Type B pancreatic cell (in vitro differentiated cells): ENCODE results near the gene TPP2. TPM values are rescaled to one million over a fixed set of nuclear protein-coding genes. Genes with fewer than 3 reads are reported as not detected.

ENCODE experiments used
- DNase-seq: peaks from one replicate; pipeline ENCODE4 v3.0.0; 2021; ENCODE audit warnings: mixed read lengths; ENCODE audit not compliant: unreplicated experiment; ENCODE audit errors: extremely low spot score
- H3K27ac Mint-ChIP-seq: 2 replicates; pipeline ENCODE4 v1.8.0; 2021; ENCODE audit warnings: mild to moderate bottlenecking, mixed read lengths
- H3K27me3 Mint-ChIP-seq: 2 replicates; pipeline ENCODE4 v1.8.0; 2021; ENCODE audit warnings: mixed read lengths
- H3K36me3 Mint-ChIP-seq: 2 replicates; pipeline ENCODE4 v1.8.0; 2021; ENCODE audit warnings: mixed read lengths
- H3K4me1 Mint-ChIP-seq: one replicate; pipeline ENCODE4 v1.8.0; 2021; ENCODE audit warnings: mixed read lengths; ENCODE audit not compliant: unreplicated experiment
- H3K4me3 Mint-ChIP-seq: 2 replicates; pipeline ENCODE4 v1.8.0; 2021; ENCODE audit warnings: mild to moderate bottlenecking, mixed read lengths
- H3K9me3 Mint-ChIP-seq: 2 replicates; pipeline ENCODE4 v1.8.0; 2021; ENCODE audit warnings: mixed read lengths
- total RNA-seq: library from RNA; stranded (reverse); gene quantifications from 2 replicates; pipeline ENCODE4 v1.2.1, GENCODE V29; 2021; ENCODE audit warnings: low replicate concordance
- TF ChIP-seq, protein P1 (sequence below): fragments of 200-600 bp; sonication (generic); conservative IDR thresholded peaks from 2 replicates; pipeline ENCODE4 v1.5.0; 2021; ENCODE audit warnings: antibody characterized with exemption, mild to moderate bottlenecking

TPP2 gene
- total RNA-seq, 1 donor from 2014 or later = 54.4 TPM

DNA sequence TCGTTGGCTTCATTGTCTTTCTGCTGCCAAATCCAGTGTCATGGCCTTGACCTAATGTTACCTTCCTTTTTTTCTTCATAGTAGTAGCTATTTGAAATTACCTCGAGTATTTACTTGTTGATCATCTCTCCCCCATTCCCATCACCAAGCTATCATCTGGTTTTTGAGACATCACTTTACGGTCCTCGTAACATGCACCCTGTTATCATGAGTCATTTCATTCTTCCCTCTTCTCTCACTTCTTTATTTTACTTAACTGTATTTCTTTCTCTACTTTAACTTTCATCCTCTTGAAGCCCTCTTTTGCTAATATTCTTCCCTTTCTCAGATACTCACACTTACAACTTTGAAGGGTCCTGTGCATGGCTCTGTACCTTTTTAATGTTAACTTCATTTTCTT, 31.8 kb downstream of the TPP2 start:
- Mint-ChIP-seq H3K27ac (no peak overlapping the region), H3K36me3 (peaks cover 27% of the 10 kb centered on the region)
- no peak for DNase-seq

DNA sequence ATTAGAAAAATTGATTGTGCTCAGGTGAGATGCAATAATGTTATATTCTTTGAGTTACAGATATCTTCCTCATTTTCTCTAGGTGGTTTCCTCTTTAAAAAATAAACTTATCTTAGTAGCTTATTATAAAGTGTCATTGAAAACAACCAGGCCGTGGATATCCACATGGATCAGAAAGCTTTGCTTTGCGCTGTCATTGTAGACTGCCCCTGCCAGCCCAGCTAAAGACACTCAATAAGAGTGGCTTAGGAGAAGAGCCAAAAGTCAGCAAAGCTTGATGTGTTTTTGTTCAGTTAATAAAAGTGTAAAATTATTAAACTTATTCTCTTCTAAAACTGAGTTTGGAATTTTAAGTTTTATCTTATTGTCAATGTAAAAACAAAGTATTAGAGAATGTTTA, 34.4 kb downstream of the TPP2 start:
- Mint-ChIP-seq H3K4me1 (no peaks in the 10 kb centered on the region), H3K4me3 (no peak overlapping the region), H3K9me3 (no peaks in the 10 kb centered on the region), H3K36me3 (peaks cover 26% of the 10 kb centered on the region), H3K27me3 (no peaks in the 10 kb centered on the region), H3K27ac (no peak overlapping the region)
- no peak for DNase-seq
- TF ChIP-seq, protein P1, sequence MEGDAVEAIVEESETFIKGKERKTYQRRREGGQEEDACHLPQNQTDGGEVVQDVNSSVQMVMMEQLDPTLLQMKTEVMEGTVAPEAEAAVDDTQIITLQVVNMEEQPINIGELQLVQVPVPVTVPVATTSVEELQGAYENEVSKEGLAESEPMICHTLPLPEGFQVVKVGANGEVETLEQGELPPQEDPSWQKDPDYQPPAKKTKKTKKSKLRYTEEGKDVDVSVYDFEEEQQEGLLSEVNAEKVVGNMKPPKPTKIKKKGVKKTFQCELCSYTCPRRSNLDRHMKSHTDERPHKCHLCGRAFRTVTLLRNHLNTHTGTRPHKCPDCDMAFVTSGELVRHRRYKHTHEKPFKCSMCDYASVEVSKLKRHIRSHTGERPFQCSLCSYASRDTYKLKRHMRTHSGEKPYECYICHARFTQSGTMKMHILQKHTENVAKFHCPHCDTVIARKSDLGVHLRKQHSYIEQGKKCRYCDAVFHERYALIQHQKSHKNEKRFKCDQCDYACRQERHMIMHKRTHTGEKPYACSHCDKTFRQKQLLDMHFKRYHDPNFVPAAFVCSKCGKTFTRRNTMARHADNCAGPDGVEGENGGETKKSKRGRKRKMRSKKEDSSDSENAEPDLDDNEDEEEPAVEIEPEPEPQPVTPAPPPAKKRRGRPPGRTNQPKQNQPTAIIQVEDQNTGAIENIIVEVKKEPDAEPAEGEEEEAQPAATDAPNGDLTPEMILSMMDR = no peak

More for the DNA sequence above, 31.8 kb downstream of the TPP2 start:
- TF ChIP-seq, protein P1 = no peak
- no peaks in the 10 kb centered on the region for H3K27me3 Mint-ChIP-seq
- H3K4me1 Mint-ChIP-seq = no peaks in the 10 kb centered on the region
- H3K9me3 Mint-ChIP-seq = no peaks in the 10 kb centered on the region
- H3K4me3 Mint-ChIP-seq = no peak overlapping the region

DNA sequence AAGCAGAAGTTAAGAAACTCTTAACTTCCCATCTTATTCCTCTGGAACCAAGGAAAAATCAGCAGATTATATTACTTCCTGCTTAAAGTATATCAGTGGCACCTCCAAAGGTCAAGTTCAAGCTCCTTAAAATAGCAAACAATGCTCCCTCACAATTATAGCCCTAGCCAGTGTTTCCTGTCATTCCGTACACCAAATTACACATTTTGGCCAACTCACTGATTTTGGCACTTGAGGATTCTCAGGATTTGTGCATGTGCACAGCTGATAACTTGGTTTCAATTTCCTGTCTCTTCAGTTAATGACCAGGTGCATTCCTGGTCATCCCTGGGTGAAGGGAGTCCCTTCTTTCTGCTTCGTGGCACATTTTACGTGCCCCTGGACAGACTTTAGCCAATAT, 42.0 kb downstream of the TPP2 start:
- Mint-ChIP-seq H3K27ac (no peak overlapping the region), H3K36me3 (peaks cover 27% of the 10 kb centered on the region), H3K9me3 (no peaks in the 10 kb centered on the region), H3K27me3 (no peaks in the 10 kb centered on the region), H3K4me1 (no peaks in the 10 kb centered on the region), H3K4me3 (no peak overlapping the region)
- DNase-seq = no peak
- TF ChIP-seq, protein P1 = no peak

DNA sequence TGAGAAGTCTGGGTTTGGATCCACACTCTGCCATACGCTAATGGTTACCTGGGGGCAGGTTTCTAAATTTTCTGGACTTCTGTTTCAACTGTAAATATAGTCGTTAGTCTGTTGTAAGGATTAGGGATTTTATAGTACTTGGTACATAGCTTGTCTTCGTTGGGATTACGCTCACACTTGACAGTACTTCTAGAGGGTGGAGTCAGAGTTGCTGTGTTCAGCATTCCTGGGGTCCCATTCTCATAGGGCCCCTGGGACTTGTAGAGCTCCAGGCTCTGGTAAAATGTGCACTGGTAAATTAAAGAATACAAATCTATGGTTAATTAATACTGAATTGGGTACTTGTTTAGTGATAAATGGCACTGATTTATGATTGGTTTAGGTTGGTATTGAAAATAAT, 45.2 kb downstream of the TPP2 start:
- no peak overlapping the region for H3K27ac Mint-ChIP-seq
- TF ChIP-seq, protein P1 = no peak
- H3K36me3 Mint-ChIP-seq = peaks cover 16% of the 10 kb centered on the region
- no peak for DNase-seq
- no peaks in the 10 kb centered on the region for H3K4me1 Mint-ChIP-seq
- no peaks in the 10 kb centered on the region for H3K9me3 Mint-ChIP-seq
- no peaks in the 10 kb centered on the region for H3K27me3 Mint-ChIP-seq
- H3K4me3 Mint-ChIP-seq = no peak overlapping the region

DNA sequence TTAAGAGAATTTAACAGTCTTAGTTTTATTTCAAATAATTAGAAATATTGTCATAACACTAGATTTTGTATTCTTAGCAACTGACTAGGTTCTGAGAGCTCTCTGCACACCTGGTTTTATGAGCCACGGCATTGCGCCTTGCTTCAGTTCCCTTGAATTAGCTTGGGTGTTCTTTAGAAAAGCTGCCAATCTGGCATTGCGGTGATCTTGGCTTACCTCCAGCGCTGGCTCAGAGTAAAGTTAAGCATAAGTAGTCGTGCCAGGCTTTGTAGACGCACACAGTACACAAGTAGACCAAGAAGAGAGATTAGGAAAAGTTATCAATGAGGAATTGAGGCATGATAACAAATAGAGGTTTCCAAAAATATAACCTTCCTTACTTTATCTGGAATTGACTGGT, 45.7 kb downstream of the TPP2 start:
- no peaks in the 10 kb centered on the region for H3K9me3 Mint-ChIP-seq
- DNase-seq = no peak
- H3K27ac Mint-ChIP-seq = no peak overlapping the region
- peaks cover 12% of the 10 kb centered on the region for H3K36me3 Mint-ChIP-seq
- no peaks in the 10 kb centered on the region for H3K27me3 Mint-ChIP-seq
- TF ChIP-seq, protein P1 = no peak
- H3K4me3 Mint-ChIP-seq = no peak overlapping the region
- H3K4me1 Mint-ChIP-seq = no peaks in the 10 kb centered on the region

DNA sequence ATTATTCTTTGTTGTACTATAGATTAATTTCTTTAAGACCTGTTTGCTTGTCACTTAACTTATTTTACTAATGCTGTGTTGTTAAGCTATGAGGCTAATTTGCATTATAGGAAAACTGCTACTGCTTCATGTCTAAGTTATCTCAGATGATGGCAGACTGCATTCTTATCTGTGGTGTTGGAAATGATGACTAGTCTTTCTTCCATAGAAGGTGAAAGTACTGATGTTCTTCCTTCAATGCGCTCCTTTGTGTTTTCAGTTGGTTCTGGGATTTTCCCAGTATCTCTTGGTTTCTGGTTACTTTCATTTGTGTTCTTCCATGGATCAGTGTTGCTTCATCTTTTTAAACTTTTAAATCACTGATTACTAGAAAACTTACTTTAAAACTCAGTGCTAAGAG, 46.9 kb downstream of the TPP2 start:
- Mint-ChIP-seq H3K9me3 (no peaks in the 10 kb centered on the region), H3K36me3 (peaks cover 8% of the 10 kb centered on the region), H3K4me3 (no peak overlapping the region), H3K27ac (no peak overlapping the region), H3K27me3 (no peaks in the 10 kb centered on the region), H3K4me1 (no peaks in the 10 kb centered on the region)
- DNase-seq = no peak
- TF ChIP-seq, protein P1 = no peak
